WTC11 (cell line): ENCODE data around the gene CEP126.

ENCODE experiments used
- CBFB ChIP-seq: sonication (generic); formaldehyde crosslinking; IDR thresholded peaks from 2 replicates; pipeline ENCODE4 v1.8.1; 2022; ENCODE audit warnings: mild to moderate bottlenecking, low read depth, missing genetic modification reagents
- CTCF ChIP-seq: fragments of 200-600 bp; IDR thresholded peaks from 2 replicates; pipeline ENCODE4 v1.8.0; 2022; ENCODE audit warnings: antibody characterized with exemption
- GABPB1 ChIP-seq: sonication (generic); formaldehyde crosslinking; IDR thresholded peaks from 2 replicates; pipeline ENCODE4 v1.8.1; 2023; ENCODE audit warnings: mild to moderate bottlenecking, missing genetic modification reagents
- PRDM15 ChIP-seq: sonication (generic); formaldehyde crosslinking; IDR thresholded peaks from 2 replicates; pipeline ENCODE4 v1.8.0; 2022; ENCODE audit warnings: missing genetic modification reagents
- PREB ChIP-seq: sonication (generic); formaldehyde crosslinking; IDR thresholded peaks from 2 replicates; pipeline ENCODE4 v1.8.1; 2022; ENCODE audit warnings: mild to moderate bottlenecking, missing genetic modification reagents, moderate library complexity, borderline replicate concordance
- SP1 ChIP-seq: sonication (generic); formaldehyde crosslinking; conservative IDR thresholded peaks from 2 replicates; pipeline ENCODE4 v1.8.1; 2022; ENCODE audit warnings: missing genetic modification reagents
- TEAD4 ChIP-seq: sonication (generic); formaldehyde crosslinking; IDR thresholded peaks from 2 replicates; pipeline ENCODE4 v1.8.0; 2022; ENCODE audit warnings: mild to moderate bottlenecking, missing genetic modification reagents
- ZNF232 ChIP-seq: sonication (generic); formaldehyde crosslinking; IDR thresholded peaks from 2 replicates; pipeline ENCODE4 v1.8.0; 2022; ENCODE audit warnings: mild to moderate bottlenecking, missing genetic modification reagents
- ZNF512 ChIP-seq: sonication (generic); formaldehyde crosslinking; IDR thresholded peaks from 2 replicates; pipeline ENCODE4 v1.8.1; 2022; ENCODE audit warnings: missing genetic modification reagents, borderline replicate concordance

DNA sequence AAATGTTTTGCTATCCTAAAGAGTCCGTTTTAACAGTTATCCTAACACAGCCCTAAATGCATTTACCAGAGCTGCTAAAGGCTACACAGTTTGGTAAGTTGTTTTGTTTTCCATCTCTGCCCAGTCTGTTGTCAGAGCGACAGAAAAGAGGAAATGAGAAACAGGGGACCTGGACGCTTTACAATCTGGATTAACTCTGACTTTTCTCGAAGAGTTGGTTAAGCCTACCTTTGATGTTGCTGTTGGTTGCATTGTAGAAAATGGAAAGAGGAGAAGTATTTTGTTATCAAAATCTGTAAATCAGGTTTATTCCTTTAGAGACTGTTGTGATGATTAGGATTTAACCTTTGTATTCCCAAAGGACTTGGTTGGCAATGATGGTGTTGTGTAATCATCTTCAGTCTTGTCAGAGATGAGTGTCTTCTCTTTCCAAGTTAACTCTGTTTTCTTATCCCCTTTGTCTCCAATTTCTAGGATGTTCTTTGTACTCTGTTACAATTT, 1.0 kb downstream of the CEP126 start:
- TF ChIP-seq ZNF232 (CRISPR knock-in tag) (no peak), PRDM15 (CRISPR knock-in tag) (no peak), CTCF (no peak), GABPB1 (CRISPR knock-in tag) (no peak), TEAD4 (CRISPR knock-in tag) (no peak), SP1 (CRISPR knock-in tag) (no peak), PREB (no peak), ZNF512 (CRISPR knock-in tag) (no peak), CBFB (CRISPR knock-in tag) (no peak)
